Fibroblast of skin of scalp (primary cell): ENCODE measurements around the gene CCDC18. TPM values are rescaled to one million over a fixed set of nuclear protein-coding genes. Genes with fewer than 3 reads are reported as not detected.
"Not testable (repeated sequence)": the region's sequence is repeated elsewhere in the genome, so short reads cannot be mapped to it uniquely, and the experiment has no call there.

Experiments
- DNase-seq: peaks from one replicate; pipeline ENCODE4 v3.0.0-alpha.2; 2013
- polyA plus RNA-seq, 2 experiments: library from polyadenylated mRNA; unstranded; fragments of 120-200 nt; gene quantifications; one replicate each; pipeline ENCODE4 v1.2.1, GENCODE V29; 2013; ENCODE audit not compliant: insufficient read length in 2 of 2

CCDC18 gene
- 3.5 TPM for polyA plus RNA-seq (2013, experiment 1 of 2; ENCODE audit: insufficient read length)
- 6.8 TPM for polyA plus RNA-seq (2013, experiment 2 of 2; ENCODE audit: insufficient read length)

GRCh38 chr1:93180723-93181613 lies at the start of gene CCDC18:
Gene CCDC18, plus strand, starts transcription at chr1:93180724. Its CDS starts 2,638 bp downstream, at chr1:93183362.
- peak; percentile 38 for DNase-seq

- DNase-seq: no peak
These were observed 47.9 kb upstream of the CCDC18 start for GRCh38 chr1:93132638-93133037.

GRCh38 chr1:93136445-93136844 lies 44.1 kb upstream of the CCDC18 start:
- no peak for DNase-seq

GRCh38 chr1:93137604-93138292 lies 42.8 kb upstream of the CCDC18 start:
- DNase-seq: no peak

- no peak for DNase-seq
These were observed 40.4 kb upstream of the CCDC18 start for GRCh38 chr1:93140106-93140505.

- DNase-seq: no peak
These were observed 38.4 kb upstream of the CCDC18 start for GRCh38 chr1:93142161-93142560.

- DNase-seq: no peak
These were observed 37.4 kb upstream of the CCDC18 start for GRCh38 chr1:93143136-93143535.

- no peak for DNase-seq
These were observed 36.8 kb upstream of the CCDC18 start for GRCh38 chr1:93143769-93144168.

- peak; percentile 50 for DNase-seq
These were observed 32.5 kb upstream of the CCDC18 start for GRCh38 chr1:93148001-93148400.

GRCh38 chr1:93150729-93151128 lies 29.8 kb upstream of the CCDC18 start:
- no peak for DNase-seq

GRCh38 chr1:93151474-93151873 lies 29.1 kb upstream of the CCDC18 start:
- DNase-seq: no peak

GRCh38 chr1:93152835-93153234 lies 27.7 kb upstream of the CCDC18 start:
- DNase-seq: no peak

GRCh38 chr1:93154898-93155297 lies 25.6 kb upstream of the CCDC18 start:
- no peak for DNase-seq

- no peak for DNase-seq
These were observed 25.2 kb upstream of the CCDC18 start for GRCh38 chr1:93155335-93155734.

- DNase-seq: no peak
These were observed 21.2 kb upstream of the CCDC18 start for GRCh38 chr1:93159337-93159736.

GRCh38 chr1:93163314-93163713 lies 17.2 kb upstream of the CCDC18 start:
- DNase-seq: not testable (repeated sequence)

GRCh38 chr1:93164816-93165215 lies 15.7 kb upstream of the CCDC18 start:
- no peak for DNase-seq

GRCh38 chr1:93165895-93166294 lies 14.6 kb upstream of the CCDC18 start:
- DNase-seq: not testable (repeated sequence)

- peak; percentile 44 for DNase-seq
These were observed 13.5 kb upstream of the CCDC18 start for GRCh38 chr1:93167006-93167405.

- not testable (repeated sequence) for DNase-seq
These were observed 10.3 kb upstream of the CCDC18 start for GRCh38 chr1:93170141-93170678.

- DNase-seq: peak; percentile 42
These were observed 8.9 kb upstream of the CCDC18 start for GRCh38 chr1:93171549-93172034.

- DNase-seq: peak; percentile 76
These were observed 7.7 kb upstream of the CCDC18 start for GRCh38 chr1:93172778-93173177.

- not testable (repeated sequence) for DNase-seq
These were observed 5.9 kb upstream of the CCDC18 start for GRCh38 chr1:93174638-93175037.
